Spleen (tissue), 11 donors: ENCODE data around the gene CAND2. TPM values are rescaled to one million over a fixed set of nuclear protein-coding genes. Genes with fewer than 3 reads are reported as not detected.
"Not testable (repeated sequence)": the region's sequence is repeated elsewhere in the genome, so short reads cannot be mapped to it uniquely, and the experiment has no call there.

Experiments
- DNase-seq: peaks from one replicate; pipeline ENCODE4 v3.0.0-alpha.2; 2020
- H3K27ac ChIP-seq, 8 donors: fragments of 200-600 bp; sonication (generic) in 7 of 8; 1 replicate in 4 of 8; 2 replicates in 4 of 8; pipeline versions ENCODE4 v1.5.0 to v1.8.0; 2016 to 2021; ENCODE audit warnings: inconsistent platforms in 4 of 8, mild to moderate bottlenecking in 4 of 8, moderate library complexity in 1 of 8
- H3K27me3 ChIP-seq, 7 donors: fragments of 200-600 bp; sonication (generic) in 6 of 7; replicated peaks in 1 of 7; 1 replicate in 4 of 7; 2 replicates in 3 of 7; pipeline versions ENCODE4 v1.5.0 to v1.8.0; 2016 to 2021; ENCODE audit warnings: inconsistent platforms in 3 of 7, mild to moderate bottlenecking in 1 of 7
- H3K36me3 ChIP-seq, 6 donors: fragments of 200-600 bp; sonication (generic) in 5 of 6; 1 replicate in 4 of 6; 2 replicates in 2 of 6; pipeline versions ENCODE4 v1.5.0 to v1.8.0; 2016 to 2021; ENCODE audit warnings: inconsistent platforms in 2 of 6
- H3K4me1 ChIP-seq, 6 donors: fragments of 200-600 bp; sonication (generic) in 5 of 6; 1 replicate in 3 of 6; 2 replicates in 3 of 6; pipeline versions ENCODE4 v1.5.0 to v1.8.0; 2016 to 2021; ENCODE audit warnings: inconsistent platforms in 3 of 6
- H3K4me3 ChIP-seq, 8 donors: fragments of 200-600 bp; sonication (generic) in 7 of 8; 1 replicate in 4 of 8; 2 replicates in 4 of 8; pipeline versions ENCODE4 v1.5.0 to v1.8.0; 2016 to 2021; ENCODE audit warnings: inconsistent platforms in 4 of 8, mild to moderate bottlenecking in 4 of 8, moderate library complexity in 2 of 8
- H3K9me3 ChIP-seq, 8 donors: fragments of 200-600 bp; sonication (generic) in 7 of 8; 1 replicate in 4 of 8; 2 replicates in 4 of 8; pipeline versions ENCODE4 v1.5.0 to v1.8.0; 2016 to 2021; ENCODE audit warnings: inconsistent platforms in 4 of 8
- POLR2A ChIP-seq, 3 donors: fragments of 450-650 bp; IDR thresholded peaks; one replicate each; pipeline ENCODE4 v1.5.1; 2017; ENCODE audit warnings: antibody characterized with exemption in 3 of 3, mild to moderate bottlenecking in 1 of 3
- POLR2AphosphoS5 ChIP-seq, 3 donors: sonication (generic); formaldehyde crosslinking; IDR thresholded peaks; one replicate each; pipeline ENCODE4 v1.5.1; 2017; ENCODE audit warnings: antibody characterized with exemption in 3 of 3
- WGBS, 5 donors: extraction: QIAGEN DNeasy Blood & Tissue Kit in 3 of 5; methylation state at CpG; one replicate each; pipeline versions ENCODE4 v1.1.5 to v1.1.7; 2013 to 2018; 5-methylcytosine and 5-hydroxymethylcytosine counted together
- intact Hi-C: fragments of 100-400 bp; cut with DNase I; formaldehyde crosslinking; loops from one replicate; pipeline ENCODE4 v1.15.0; 2023; ENCODE audit warnings: low total_unique reads
- polyA plus RNA-seq, 3 donors: library from polyadenylated mRNA; stranded (reverse); fragments of 200-250 nt; gene quantifications; one replicate each; pipeline ENCODE4 v1.2.1, GENCODE V29; 2013
- total RNA-seq, 7 donors: library from RNA; depleted of rRNA in 3 of 7; stranded (reverse); fragments of >200 nt in 3 of 7; fragmentation: NEBNext Ultra II Directional in 4 of 7; extraction: Animal tissue kit (Norgen Biotek cat#: 25700) in 4 of 7; gene quantifications; one replicate each; pipeline versions ENCODE4 v1.1.0 to v1.2.1, GENCODE V29; 2016 to 2021
- TF ChIP-seq, protein P1 (sequence below), 11 experiments: fragments of 200-600 bp in 7 of 11; fragments of 450-650 bp in 4 of 11; sonication (generic) in 4 of 11; IDR thresholded peaks in 8 of 11; conservative IDR thresholded peaks in 3 of 11; 1 replicate in 7 of 11; 2 replicates in 4 of 11; pipeline versions ENCODE4 v1.4.0 to v1.8.0; 2016 to 2021; ENCODE audit warnings: antibody characterized with exemption in 11 of 11, inconsistent platforms in 4 of 11, mild to moderate bottlenecking in 1 of 11
- donor health status: healthy with polysubstance abuse.
- donor health status: DM: no; HTN: no; CAD: no; lungs with moderate emphysema.
- donor health status: DM: no; HTN: no; CAD: no.
- donor health status: Bipolar disorder and iron deficiency.
- donor health status: healthy.
- donor health status: DM: no; HTN: no; CAD: no.
- donor health status: DM: yes; HTN: yes; CAD: no.

Gene CAND2
- total and polyA plus RNA-seq, 10 donors: 0.78 to 12.2 (median 7.5) TPM

DNA sequence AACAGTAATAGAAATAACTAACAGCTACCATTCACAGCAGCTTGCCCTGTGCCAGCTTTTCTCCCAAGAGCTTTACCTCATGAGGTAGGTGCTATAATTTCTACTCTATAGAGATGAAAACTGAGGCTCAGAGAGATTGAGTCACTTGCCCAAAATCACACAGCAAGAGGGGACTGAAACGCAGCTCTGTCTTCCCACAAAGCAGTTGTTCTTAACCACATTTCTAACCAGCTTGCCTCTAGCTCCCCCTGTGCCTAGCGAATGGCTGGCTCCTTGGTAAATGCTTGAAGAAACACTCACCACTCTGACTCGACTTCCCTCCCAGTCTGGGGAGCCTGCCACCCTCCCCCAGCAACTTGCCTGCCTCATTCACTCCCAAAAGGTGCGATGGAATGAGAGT, 21.9 kb upstream of the CAND2 start:
- no peak for DNase-seq
- TF ChIP-seq POLR2AphosphoS5 (IDR thresholded peaks at IDR 0.05) (no peak), POLR2A (IDR thresholded peaks at IDR 0.05) (no peak)
- TF ChIP-seq, protein P1, sequence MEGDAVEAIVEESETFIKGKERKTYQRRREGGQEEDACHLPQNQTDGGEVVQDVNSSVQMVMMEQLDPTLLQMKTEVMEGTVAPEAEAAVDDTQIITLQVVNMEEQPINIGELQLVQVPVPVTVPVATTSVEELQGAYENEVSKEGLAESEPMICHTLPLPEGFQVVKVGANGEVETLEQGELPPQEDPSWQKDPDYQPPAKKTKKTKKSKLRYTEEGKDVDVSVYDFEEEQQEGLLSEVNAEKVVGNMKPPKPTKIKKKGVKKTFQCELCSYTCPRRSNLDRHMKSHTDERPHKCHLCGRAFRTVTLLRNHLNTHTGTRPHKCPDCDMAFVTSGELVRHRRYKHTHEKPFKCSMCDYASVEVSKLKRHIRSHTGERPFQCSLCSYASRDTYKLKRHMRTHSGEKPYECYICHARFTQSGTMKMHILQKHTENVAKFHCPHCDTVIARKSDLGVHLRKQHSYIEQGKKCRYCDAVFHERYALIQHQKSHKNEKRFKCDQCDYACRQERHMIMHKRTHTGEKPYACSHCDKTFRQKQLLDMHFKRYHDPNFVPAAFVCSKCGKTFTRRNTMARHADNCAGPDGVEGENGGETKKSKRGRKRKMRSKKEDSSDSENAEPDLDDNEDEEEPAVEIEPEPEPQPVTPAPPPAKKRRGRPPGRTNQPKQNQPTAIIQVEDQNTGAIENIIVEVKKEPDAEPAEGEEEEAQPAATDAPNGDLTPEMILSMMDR (IDR thresholded peaks at IDR 0.05 in 8 of 11, conservative IDR thresholded peaks at IDR 0.05 in 3 of 11): no peak
- intact Hi-C loops: no loop called here
- Histone ChIP-seq H3K27me3 (no peaks in the 10 kb centered on the region), H3K27ac (no peak overlapping the region), H3K36me3 (no peaks in the 10 kb centered on the region), H3K4me1 (peaks cover 0 to 12% (median 4%) of the 10 kb centered on the region in 6 donors), H3K4me3 (no peak overlapping the region), H3K9me3 (peaks cover 0 to 8% (median 0%) of the 10 kb centered on the region in 8 donors)
- WGBS, 5 donors: 65 to 82% (median 75%) methylated on average over 4 of the region's 4 CpGs

DNA sequence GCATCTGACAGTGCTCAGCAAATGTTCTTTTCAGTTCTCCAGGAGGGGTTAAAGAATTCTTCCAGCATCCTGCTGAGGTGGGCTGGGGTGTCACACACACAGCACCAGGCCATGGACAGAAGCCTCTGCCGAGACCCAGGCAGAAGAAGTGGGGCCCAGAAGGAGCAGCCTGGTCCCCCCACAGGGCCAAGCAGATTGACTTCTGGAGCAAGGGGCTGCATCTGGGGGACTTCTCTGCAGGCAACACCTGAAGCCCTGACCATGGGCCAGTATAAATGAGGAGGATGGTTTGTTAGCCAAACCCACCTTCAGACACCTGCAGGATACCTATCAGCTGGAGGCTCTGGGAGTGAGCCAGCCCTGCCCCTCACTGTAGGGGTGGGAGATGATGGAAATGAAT, 21.3 kb upstream of the CAND2 start:
- intact Hi-C loops: no loop called here
- no peaks in the 10 kb centered on the region for H3K27me3 ChIP-seq
- H3K9me3 ChIP-seq: peaks cover 0 to 8% (median 0%) of the 10 kb centered on the region in 8 donors
- no peak overlapping the region for H3K27ac ChIP-seq
- H3K4me1 ChIP-seq: peaks cover 0 to 12% (median 4%) of the 10 kb centered on the region in 6 donors
- H3K4me3 ChIP-seq: no peak overlapping the region
- TF ChIP-seq POLR2A (IDR thresholded peaks at IDR 0.05) (no peak), POLR2AphosphoS5 (IDR thresholded peaks at IDR 0.05) (no peak)
- TF ChIP-seq, protein P1 (IDR thresholded peaks at IDR 0.05 in 8 of 11, conservative IDR thresholded peaks at IDR 0.05 in 3 of 11): no peak
- H3K36me3 ChIP-seq: no peaks in the 10 kb centered on the region
- 73 to 100% (median 92%) methylated on average over 1 of the region's 1 CpG for WGBS, 5 donors
- DNase-seq: no peak

DNA sequence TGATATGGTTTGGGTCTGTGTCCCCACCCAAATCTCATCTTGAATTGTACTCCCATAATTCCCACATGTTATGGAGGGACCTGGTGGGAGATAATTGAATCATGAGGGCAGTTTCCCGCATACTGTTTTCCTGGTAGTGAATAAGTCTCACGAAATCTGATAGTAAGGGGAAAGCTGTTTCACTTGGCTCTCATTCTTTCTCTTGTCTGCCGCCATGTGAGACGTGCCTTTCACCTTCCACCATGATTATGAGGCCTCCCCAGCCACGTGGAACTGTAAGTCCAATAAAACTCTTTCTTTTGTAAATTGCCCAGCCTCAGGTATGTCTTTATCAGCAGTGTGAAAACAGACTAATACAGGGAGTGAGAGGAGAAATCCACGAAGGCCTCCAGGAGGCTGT, 20.5 kb upstream of the CAND2 start:
- H3K27ac ChIP-seq, H3K27me3 ChIP-seq, H3K4me3 ChIP-seq, H3K36me3 ChIP-seq, H3K9me3 ChIP-seq, intact Hi-C loops, DNase-seq: not testable (repeated sequence)
- WGBS, 5 donors: 74 to 85% (median 82%) methylated on average over 6 of the region's 6 CpGs
- peaks cover 0 to 12% (median 4%) of the 10 kb centered on the region in 6 donors for H3K4me1 ChIP-seq

DNA sequence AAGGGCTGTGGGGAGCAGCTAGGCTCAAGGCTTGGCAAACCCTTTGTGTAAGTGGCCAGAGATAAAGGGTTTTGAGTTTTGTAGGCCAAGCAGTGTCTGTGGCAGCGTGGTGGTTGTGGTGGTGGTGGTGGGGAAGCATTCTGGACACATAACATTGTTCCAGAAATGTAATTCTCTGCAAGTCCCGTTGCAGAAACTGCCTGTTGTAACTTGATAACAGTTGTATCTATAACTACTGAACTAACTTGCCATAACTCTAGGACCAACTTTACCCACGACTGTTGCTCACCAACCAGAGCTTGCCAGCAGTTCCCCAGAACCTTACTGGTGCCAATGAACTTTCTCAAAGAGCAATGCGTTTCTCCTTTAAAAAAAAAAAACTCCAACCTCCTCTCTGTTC, 19.3 kb upstream of the CAND2 start:
- no peak for DNase-seq
- TF ChIP-seq, protein P1 (IDR thresholded peaks at IDR 0.05 in 8 of 11, conservative IDR thresholded peaks at IDR 0.05 in 3 of 11): no peak
- no peak for TF ChIP-seq POLR2A (IDR thresholded peaks at IDR 0.05)
- TF ChIP-seq POLR2AphosphoS5 (IDR thresholded peaks at IDR 0.05): no peak
- WGBS, 5 donors: 58 to 77% (median 69%) methylated on average over 4 of the region's 4 CpGs
- intact Hi-C loops: no loop called here
- H3K9me3 ChIP-seq: peaks cover 0 to 8% (median 0%) of the 10 kb centered on the region in 8 donors
- peaks cover 0 to 12% (median 4%) of the 10 kb centered on the region in 6 donors for H3K4me1 ChIP-seq
- H3K4me3 ChIP-seq: no peak overlapping the region
- H3K36me3 ChIP-seq: no peaks in the 10 kb centered on the region
- no peak overlapping the region for H3K27ac ChIP-seq
- no peaks in the 10 kb centered on the region for H3K27me3 ChIP-seq

DNA sequence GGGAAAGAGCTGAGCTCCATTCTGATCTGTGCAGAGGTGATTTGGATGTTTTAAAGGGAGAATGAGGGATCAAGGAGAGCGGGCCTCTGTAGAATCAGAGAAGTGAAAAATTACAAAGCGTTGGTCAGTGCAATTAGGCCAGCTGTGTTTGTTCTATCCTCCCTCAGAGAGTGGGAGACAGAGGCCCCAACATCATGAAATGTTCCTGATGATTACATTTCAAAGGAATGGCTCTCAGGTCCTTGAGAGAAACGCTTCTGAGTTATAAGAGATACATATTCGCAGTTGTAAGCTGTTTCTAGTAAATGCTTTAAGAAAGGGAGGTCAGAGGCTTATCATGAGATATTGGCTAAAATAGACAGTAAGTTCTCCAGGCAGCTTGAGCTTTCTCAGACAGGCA, 15.7 kb upstream of the CAND2 start:
- no peak for DNase-seq
- peaks cover 0 to 8% (median 0%) of the 10 kb centered on the region in 7 donors for H3K27me3 ChIP-seq
- WGBS, 5 donors: 65 to 86% (median 80%) methylated on average over 4 of the region's 4 CpGs
- H3K27ac ChIP-seq: no peak overlapping the region
- intact Hi-C loops: no loop called here
- H3K4me1 ChIP-seq: no peaks in the 10 kb centered on the region
- H3K9me3 ChIP-seq: no peaks in the 10 kb centered on the region
- TF ChIP-seq, protein P1 (IDR thresholded peaks at IDR 0.05 in 8 of 11, conservative IDR thresholded peaks at IDR 0.05 in 3 of 11): no peak
- TF ChIP-seq POLR2A (IDR thresholded peaks at IDR 0.05) (no peak), POLR2AphosphoS5 (IDR thresholded peaks at IDR 0.05) (no peak)
- no peaks in the 10 kb centered on the region for H3K36me3 ChIP-seq
- H3K4me3 ChIP-seq: no peak overlapping the region
